ENCODE results near the gene HNRNPL. TPM values are rescaled to one million over a fixed set of nuclear protein-coding genes. Genes with fewer than 3 reads are reported as not detected.
A peak's percentile ranks its signal among the peaks of the same experiment; 100 is the strongest.

The HNRNPL gene
- total and polyA plus RNA-seq, 4 experiments from 2014 or later, result 15.2 to 351 (median 202) TPM

DNA sequence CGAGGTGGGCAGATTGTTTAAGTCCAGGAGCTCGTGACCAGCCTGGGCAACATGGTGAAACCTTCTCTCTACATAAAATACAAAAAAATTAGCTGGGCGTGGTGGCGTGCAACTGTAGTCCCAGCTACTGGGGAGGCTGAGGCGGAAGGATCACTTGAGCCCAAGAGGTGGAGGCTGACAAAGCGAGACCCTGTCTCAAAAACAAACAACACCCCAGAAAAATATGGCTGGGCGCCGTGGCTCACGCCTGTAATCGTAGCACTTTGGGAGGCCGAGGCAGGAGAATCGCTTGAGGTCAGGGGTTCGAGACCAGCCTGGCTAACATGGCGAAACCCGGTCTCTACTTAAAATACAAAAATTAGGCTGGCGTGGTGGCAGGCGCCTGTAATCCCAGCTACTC is 3.4 kb upstream of the HNRNPL start:
- ChIA-PET POLR2A (ENCODE audit: partially characterized antibody) (interaction anchor here (1.2 to 9.5 kb wide), 12 partner anchors 11 to 458 kb away, joined by 4 to 297 read pairs (median 18); partner anchors contain the start of genes ECH1, MRPS12, NFKBIB and RINL), CTCF (ENCODE audit: partially characterized antibody) (interaction anchor here (0.9 to 4.6 kb wide), 6 partner anchors 11 to 181 kb away, joined by 3 to 45 read pairs (median 6); partner anchors contain the start of genes MRPS12 and SARS2)
- Mint-ChIP-seq H3K36me3 (peaks cover 8 to 27% of the 10 kb centered on the region in 2 donors), H3K9me3 (peaks cover 0 to 6% (median 0%) of the 10 kb centered on the region in 8 donors), H3K27ac (peak overlapping the region; percentile 90 to 99 (median 97)), H3K4me3 (peak overlapping the region; percentile 87 to 96 (median 95)), H3K4me1 (peaks cover 24 to 64% (median 41%) of the 10 kb centered on the region in 4 donors), H3K27me3 (peaks cover 1% of the 10 kb centered on the region in 2 donors)
- H3K36me3 ChIP-seq (ENCODE audit: insufficient read depth, low read length), result no peaks in the 10 kb centered on the region
- intact Hi-C loops (cut with micrococcal nuclease), result loop anchor here (5.0 kb wide), 2 partner anchors 516 to 1589 kb away; partner anchors contain the start of genes CATSPERG and SERTAD3
- no peaks in the 10 kb centered on the region for H3K9me3 ChIP-seq (ENCODE audit: control insufficient read depth in 1 of 2, low read length in 2 of 2)
- no peak for DNase-seq
- no peaks in the 10 kb centered on the region for H3K27me3 ChIP-seq (ENCODE audit: insufficient read depth, low read length)
- H3K4me3 ChIP-seq (ENCODE audit: low read length in 2 of 2), result no peak overlapping the region
- peak overlapping the region; percentile 92 for H3K27ac ChIP-seq (ENCODE audit: low read depth, low read length)
- H3K4me1 ChIP-seq (ENCODE audit: insufficient read depth, low read length), result peaks cover 44% of the 10 kb centered on the region

DNA sequence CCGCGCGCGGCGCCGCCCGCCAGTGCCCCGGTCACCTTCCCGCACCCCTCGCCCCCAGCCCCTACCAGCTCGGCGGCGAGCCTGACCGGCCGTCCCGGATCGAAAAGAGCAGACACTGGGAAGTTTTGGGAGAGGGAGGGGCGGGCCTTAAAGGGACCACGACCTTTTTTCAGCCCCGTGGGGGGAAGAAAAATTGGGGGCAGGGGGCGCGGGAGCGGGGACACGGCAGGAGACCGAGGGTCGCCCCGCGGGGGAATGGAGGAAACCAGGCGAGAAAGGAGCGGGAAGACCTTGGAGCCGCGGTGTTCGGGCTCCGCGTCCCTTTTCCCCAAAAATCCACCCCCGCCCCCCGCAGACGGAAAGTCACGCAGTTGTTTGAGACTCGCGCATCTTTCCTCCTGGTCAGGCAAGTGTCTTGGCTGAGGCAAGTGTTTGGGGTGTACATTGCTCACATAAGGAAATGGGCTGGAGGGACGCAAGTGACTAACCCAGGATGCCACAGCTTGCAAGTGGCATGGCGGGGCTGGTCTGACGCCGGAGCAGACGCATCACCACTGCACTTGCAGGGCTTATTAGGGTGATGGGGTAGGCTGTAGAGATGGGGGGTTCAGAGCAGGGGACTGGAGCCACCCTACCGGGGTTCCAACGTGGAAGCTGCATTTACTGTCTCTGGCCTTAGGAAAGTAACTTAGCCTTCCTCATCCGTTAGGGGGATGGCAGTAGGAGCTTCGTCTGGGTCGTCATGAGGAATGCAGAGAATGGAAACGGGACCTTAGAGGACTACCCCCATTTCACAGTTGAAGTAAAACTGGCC is 2.7 kb upstream of the HNRNPL start:
- Histone ChIP-seq H3K4me3 (ENCODE audit: low read length in 2 of 2) (peak overlapping the region; percentile 63 to 98), H3K27me3 (ENCODE audit: insufficient read depth, low read length) (no peaks in the 10 kb centered on the region), H3K4me1 (ENCODE audit: insufficient read depth, low read length) (peaks cover 46% of the 10 kb centered on the region), H3K36me3 (ENCODE audit: insufficient read depth, low read length) (peaks cover 5% of the 10 kb centered on the region), H3K27ac (ENCODE audit: low read depth, low read length) (peak overlapping the region; percentile 92), H3K9me3 (ENCODE audit: control insufficient read depth in 1 of 2, low read length in 2 of 2) (no peaks in the 10 kb centered on the region)
- Mint-ChIP-seq H3K27me3 (peaks cover 1% of the 10 kb centered on the region in 2 donors), H3K36me3 (peaks cover 16 to 33% of the 10 kb centered on the region in 2 donors), H3K9me3 (peaks cover 0 to 5% (median 0%) of the 10 kb centered on the region in 8 donors), H3K4me3 (peak overlapping the region; percentile 87 to 96 (median 95)), H3K27ac (peak overlapping the region; percentile 90 to 99 (median 97)), H3K4me1 (peaks cover 24 to 64% (median 42%) of the 10 kb centered on the region in 4 donors)
- ChIA-PET POLR2A (ENCODE audit: partially characterized antibody) (interaction anchor here (1.0 to 9.5 kb wide), 15 partner anchors 10 to 483 kb away, joined by 4 to 297 read pairs (median 14); partner anchors contain the start of genes ECH1, EIF3K, GMFG and MAP4K1), CTCF (ENCODE audit: partially characterized antibody) (interaction anchor here (0.9 to 4.6 kb wide), 6 partner anchors 10 to 180 kb away, joined by 3 to 45 read pairs (median 6); partner anchors contain the start of genes MRPS12 and SARS2)
- DNase-seq, result peak; percentile 43 to 83 (median 49)
- intact Hi-C loops (cut with micrococcal nuclease), result loop anchor here (5.0 kb wide), 2 partner anchors 515 to 1590 kb away; partner anchors contain the start of genes CATSPERG and SERTAD3

DNA sequence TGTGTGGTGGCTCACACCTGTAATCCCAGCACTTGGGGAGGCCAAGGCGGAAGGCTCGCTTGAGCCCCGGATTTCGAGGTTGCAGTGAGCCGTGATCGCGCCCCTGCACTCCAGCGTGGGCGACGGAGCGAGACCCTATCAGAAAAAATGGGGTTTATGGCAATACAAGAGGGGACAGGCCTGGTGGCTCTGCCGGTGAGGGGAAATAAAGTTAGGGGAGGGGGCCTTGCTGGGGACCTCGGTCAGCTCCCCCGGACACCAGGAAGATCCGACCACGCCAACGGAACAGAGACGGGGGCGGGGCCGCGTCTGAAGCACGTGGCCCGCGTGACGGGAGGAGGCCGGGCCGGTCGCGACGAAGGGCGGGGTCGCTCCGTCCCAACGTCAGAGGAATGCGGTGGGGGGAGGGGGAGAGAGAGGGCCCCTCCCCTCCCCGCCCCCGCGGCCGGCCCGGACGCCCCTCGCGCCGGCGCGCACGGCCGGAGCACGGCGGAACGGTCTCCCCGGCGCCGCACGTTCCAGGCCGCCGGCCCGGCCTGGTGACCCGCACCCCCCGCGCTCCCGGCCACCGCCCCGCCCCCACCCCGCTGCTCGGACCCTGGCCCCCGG is 1.9 kb upstream of the HNRNPL start:
- Mint-ChIP-seq H3K9me3 (peaks cover 0 to 4% (median 0%) of the 10 kb centered on the region in 8 donors), H3K27ac (peak overlapping the region; percentile 83 to 100 (median 99)), H3K4me1 (peaks cover 24 to 64% (median 42%) of the 10 kb centered on the region in 4 donors), H3K4me3 (peak overlapping the region; percentile 93 to 97 (median 96)), H3K27me3 (peaks cover 1% of the 10 kb centered on the region in 2 donors), H3K36me3 (peaks cover 22 to 40% of the 10 kb centered on the region in 2 donors)
- H3K36me3 ChIP-seq (ENCODE audit: insufficient read depth, low read length), result peaks cover 12% of the 10 kb centered on the region
- DNase-seq, result peak; percentile 86 to 89 (median 88)
- no peaks in the 10 kb centered on the region for H3K9me3 ChIP-seq (ENCODE audit: control insufficient read depth in 1 of 2, low read length in 2 of 2)
- H3K27me3 ChIP-seq (ENCODE audit: insufficient read depth, low read length), result no peaks in the 10 kb centered on the region
- H3K4me3 ChIP-seq (ENCODE audit: low read length in 2 of 2), result peak overlapping the region; percentile 94 to 98
- peaks cover 46% of the 10 kb centered on the region for H3K4me1 ChIP-seq (ENCODE audit: insufficient read depth, low read length)
- POLR2A ChIA-PET (ENCODE audit: partially characterized antibody), result interaction anchor here (0.6 to 9.5 kb wide), 17 partner anchors 10 to 484 kb away, joined by 3 to 297 read pairs (median 14); partner anchors contain the start of genes ACTN4, ECH1, EIF3K and GMFG
- CTCF ChIA-PET (ENCODE audit: partially characterized antibody), result interaction anchor here (1.1 to 4.6 kb wide), 4 partner anchors 13 to 36 kb away, joined by 4 to 45 read pairs (median 9); partner anchors contain the start of gene RINL
- peak overlapping the region; percentile 92 for H3K27ac ChIP-seq (ENCODE audit: low read depth, low read length)
- intact Hi-C loops (cut with micrococcal nuclease), result loop anchor here (2.0 to 5.0 kb wide), 3 partner anchors 514 to 1591 kb away; partner anchors contain the start of genes CATSPERG, SERTAD3 and ZFP36

DNA sequence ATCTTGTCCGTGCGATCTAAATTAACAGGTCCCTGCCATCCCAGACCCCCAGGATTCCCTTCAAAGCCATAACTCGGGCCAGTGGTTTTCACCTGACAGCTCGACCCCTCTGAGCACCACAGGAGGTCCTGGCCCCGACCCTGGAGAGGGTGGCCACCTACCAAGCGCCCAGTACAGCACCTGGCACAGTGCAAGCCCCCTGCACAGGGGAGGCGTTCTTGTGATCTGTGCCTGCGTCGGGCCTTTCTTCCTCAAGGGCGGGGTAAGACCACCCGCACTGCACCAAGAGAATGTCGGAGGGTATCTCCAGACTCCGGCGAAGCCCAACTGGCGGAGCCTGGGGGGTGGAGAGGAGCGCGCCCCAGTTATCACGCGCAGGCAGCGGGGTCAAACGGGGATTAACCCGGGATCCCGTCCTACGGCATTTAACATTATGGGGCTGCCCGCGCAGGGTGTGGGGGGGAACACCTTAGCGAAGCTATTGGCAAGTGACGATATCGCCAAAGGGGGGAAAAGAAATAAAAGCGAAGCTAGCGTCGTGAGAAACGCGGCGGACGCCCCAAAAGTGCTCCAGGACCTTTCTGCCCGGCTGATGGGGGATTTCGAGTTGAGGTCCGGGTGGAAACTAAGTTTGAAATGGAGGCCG is 1.3 kb upstream of the HNRNPL start:
- Mint-ChIP-seq H3K4me1 (peaks cover 23 to 62% (median 41%) of the 10 kb centered on the region in 4 donors), H3K9me3 (peaks cover 0 to 4% (median 0%) of the 10 kb centered on the region in 8 donors), H3K27ac (peak overlapping the region; percentile 83 to 100 (median 99)), H3K27me3 (peaks cover 1% of the 10 kb centered on the region in 2 donors), H3K4me3 (peak overlapping the region; percentile 93 to 97 (median 95)), H3K36me3 (peaks cover 26 to 43% of the 10 kb centered on the region in 2 donors)
- intact Hi-C loops (cut with micrococcal nuclease), result loop anchor here (1.0 to 5.0 kb wide), 9 partner anchors 9 to 1591 kb away; partner anchors contain the start of genes ACTN4, CATSPERG, ECH1 and MRPS12
- peak; percentile 36 to 74 (median 42) for DNase-seq
- Histone ChIP-seq H3K36me3 (ENCODE audit: insufficient read depth, low read length) (peaks cover 18% of the 10 kb centered on the region), H3K27me3 (ENCODE audit: insufficient read depth, low read length) (no peaks in the 10 kb centered on the region), H3K4me3 (ENCODE audit: low read length in 2 of 2) (peak overlapping the region; percentile 94 to 98), H3K27ac (ENCODE audit: low read depth, low read length) (peak overlapping the region; percentile 92), H3K4me1 (ENCODE audit: insufficient read depth, low read length) (peaks cover 47% of the 10 kb centered on the region), H3K9me3 (ENCODE audit: control insufficient read depth in 1 of 2, low read length in 2 of 2) (no peaks in the 10 kb centered on the region)
- ChIA-PET CTCF (ENCODE audit: partially characterized antibody) (interaction anchor here (1.1 to 4.6 kb wide), 4 partner anchors 13 to 37 kb away, joined by 4 to 45 read pairs (median 9); partner anchors contain the start of gene RINL), POLR2A (ENCODE audit: partially characterized antibody) (interaction anchor here (0.6 to 9.5 kb wide), 17 partner anchors 9 to 485 kb away, joined by 3 to 297 read pairs (median 14); partner anchors contain the start of genes ACTN4, ECH1, EIF3K and GMFG)

DNA sequence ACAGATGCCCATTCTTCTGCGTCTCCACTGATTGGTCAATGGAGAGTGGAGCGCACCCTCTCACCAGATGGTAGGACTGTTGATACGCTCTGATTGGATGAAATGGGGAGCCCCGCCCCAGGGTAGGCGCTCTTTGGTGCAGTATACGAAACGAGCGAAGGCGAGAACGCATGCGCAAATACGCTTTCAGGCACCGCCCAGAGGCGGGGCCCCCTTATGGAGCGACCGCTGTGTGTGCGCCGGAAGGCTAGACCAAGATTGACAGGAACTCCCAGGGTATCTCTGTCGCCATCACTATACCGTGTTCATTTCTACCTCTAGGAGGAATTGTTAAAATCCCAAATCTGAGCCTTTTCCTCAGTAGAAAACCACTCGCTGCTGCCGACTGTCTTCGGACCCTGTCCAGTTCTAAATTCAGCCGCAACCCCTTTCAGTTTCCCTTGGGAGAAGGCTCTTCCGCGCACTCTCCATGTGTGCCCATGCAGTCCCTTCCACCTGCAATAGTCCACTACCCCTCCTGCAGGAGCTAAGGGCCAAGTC is 720 bp upstream of the HNRNPL start:
- intact Hi-C loops (cut with micrococcal nuclease), result loop anchor here (1.0 to 5.0 kb wide), 9 partner anchors 8 to 1592 kb away; partner anchors contain the start of genes ACTN4, CATSPERG, ECH1 and MRPS12
- H3K36me3 Mint-ChIP-seq, result peaks cover 32 to 49% of the 10 kb centered on the region in 2 donors

More for the DNA sequence above, 720 bp upstream of the HNRNPL start:
- Mint-ChIP-seq H3K4me3 (peak overlapping the region; percentile 93 to 97 (median 95)), H3K27ac (peak overlapping the region; percentile 83 to 100 (median 99)), H3K27me3 (peaks cover 1% of the 10 kb centered on the region in 2 donors), H3K4me1 (peaks cover 27 to 68% (median 46%) of the 10 kb centered on the region in 4 donors), H3K9me3 (peaks cover 0 to 4% (median 0%) of the 10 kb centered on the region in 8 donors)
- CTCF ChIA-PET (ENCODE audit: partially characterized antibody), result interaction anchor here (1.2 to 4.6 kb wide), 3 partner anchors 14 to 37 kb away, joined by 6 to 45 read pairs (median 12); no protein-coding TSS in a partner anchor
- peak overlapping the region; percentile 94 to 98 for H3K4me3 ChIP-seq (ENCODE audit: low read length in 2 of 2)
- no peaks in the 10 kb centered on the region for H3K9me3 ChIP-seq (ENCODE audit: control insufficient read depth in 1 of 2, low read length in 2 of 2)
- peak in 1 of 5 donors; percentile 98 for DNase-seq
- peaks cover 24% of the 10 kb centered on the region for H3K36me3 ChIP-seq (ENCODE audit: insufficient read depth, low read length)
- peak overlapping the region; percentile 92 for H3K27ac ChIP-seq (ENCODE audit: low read depth, low read length)
- H3K4me1 ChIP-seq (ENCODE audit: insufficient read depth, low read length), result peaks cover 52% of the 10 kb centered on the region
- H3K27me3 ChIP-seq (ENCODE audit: insufficient read depth, low read length), result no peaks in the 10 kb centered on the region
- POLR2A ChIA-PET (ENCODE audit: partially characterized antibody), result interaction anchor here (1.7 to 9.5 kb wide), 14 partner anchors 8 to 485 kb away, joined by 6 to 297 read pairs (median 20); partner anchors contain the start of genes ACTN4, ECH1, EIF3K and GMFG

Data from CD4-positive, alpha-beta memory T cell (primary cell).